PC-3 (cell line): ENCODE measurements around the gene TAAR6. TPM values are rescaled to one million over a fixed set of nuclear protein-coding genes. Genes with fewer than 3 reads are reported as not detected.

Experiments used
- total RNA-seq: library from RNA; depleted of rRNA; stranded (reverse); fragments of >200 nt; gene quantifications from 2 replicates; pipeline ENCODE4 v1.2.3, GENCODE V29; 2014; rRNA removed

Gene TAAR6
- total RNA-seq, 1 experiment from 2014 or later, result not detected

Other genes starting within 250 kb of the TAAR6 start
- gene MOXD1, start 168.8 kb upstream of the TAAR6 start, total RNA-seq, result 5.0 and 9.9 TPM in 2 replicates
- gene STX7, start 57.2 kb upstream of the TAAR6 start, total RNA-seq, result 17.3 and 27.4 TPM in 2 replicates
- gene TAAR9, start 32.0 kb upstream of the TAAR6 start, total RNA-seq, result not detected in 2 replicates
- gene TAAR8, start 17.6 kb upstream of the TAAR6 start, total RNA-seq, result not detected in 2 replicates
- gene TAAR5, start 19.4 kb downstream of the TAAR6 start, total RNA-seq, result not detected in 2 replicates
- not detected in 2 replicates for gene TAAR2, start 54.0 kb downstream of the TAAR6 start, total RNA-seq
- gene TAAR1, start 88.9 kb downstream of the TAAR6 start, total RNA-seq, result not detected in 2 replicates
- 0.04 and 0.12 TPM in 2 replicates for gene VNN1, start 143.7 kb downstream of the TAAR6 start, total RNA-seq
- not detected in 2 replicates for gene VNN2, start 187.6 kb downstream of the TAAR6 start, total RNA-seq
- gene SLC18B1, start 228.3 kb downstream of the TAAR6 start, total RNA-seq, result 8.4 and 9.1 TPM in 2 replicates
- gene RPS12, start 244.2 kb downstream of the TAAR6 start, total RNA-seq, result 770 and 1,189 TPM in 2 replicates